ENCODE data around the gene NACA2. TPM values are rescaled to one million over a fixed set of nuclear protein-coding genes. Genes with fewer than 3 reads are reported as not detected.

NACA2 gene
- total and polyA plus RNA-seq, 2 of the 4 experiments (the other 2 are of a cell fraction) = not detected

DNA sequence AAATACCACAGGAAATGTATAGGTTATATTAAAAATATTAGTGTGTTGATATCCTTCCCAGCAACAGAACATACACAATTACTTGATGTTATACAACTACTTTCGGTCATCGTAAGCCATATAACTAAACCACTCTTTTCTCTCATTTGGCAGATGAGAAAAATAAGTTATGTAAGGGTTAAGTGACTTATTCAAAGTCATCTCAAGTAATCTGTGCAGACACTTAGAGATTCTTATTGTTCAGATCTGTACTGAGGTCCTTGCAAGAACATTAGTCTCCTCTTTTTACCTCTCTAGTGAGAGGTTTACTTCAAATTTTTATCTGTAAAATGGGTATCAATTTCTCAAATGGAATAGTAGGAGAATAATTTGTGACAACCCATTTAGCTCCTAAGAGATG is 15.0 kb downstream of the NACA2 start:
- ATAC-seq (ENCODE audit: low read depth) = no peak
- no peak overlapping the region for H3K27ac ChIP-seq (ENCODE audit: insufficient read depth, low read length)
- no peak overlapping the region for H4K8ac ChIP-seq (ENCODE audit: low read depth in 2 of 2, low read length in 2 of 2)
- H3K23ac ChIP-seq (ENCODE audit: low read depth, low read length) = no peak overlapping the region
- H3K18ac ChIP-seq (ENCODE audit: low read depth, low read length) = no peak overlapping the region
- H2BK20ac ChIP-seq (ENCODE audit: low read depth, low read length) = no peak overlapping the region
- no peak overlapping the region for H3K4me3 ChIP-seq (ENCODE audit: insufficient read depth, low read depth, low read length)
- in situ Hi-C loops (cut with MboI; ENCODE audit: low sequenced_read_pairs) = no loop called here
- peaks cover under 1% of the 10 kb centered on the region; the same call in 1 of the 2 replicates for H3K9me1 ChIP-seq (ENCODE audit: insufficient read depth, low read length)
- no CpG with 5 or more reads among the region's 2 CpGs for WGBS, 2 experiments (ENCODE audit: extremely low coverage in 2 of 2, insufficient read length in 1 of 2)
- no peak overlapping the region for H4K5ac ChIP-seq (ENCODE audit: low read depth, low read length)
- H3K56ac ChIP-seq (ENCODE audit: extremely low read depth, insufficient read depth, low read length) = no peak overlapping the region
- no peak overlapping the region for H3K9ac ChIP-seq (ENCODE audit: low read depth, low read length)
- ChIA-PET POLR2A (ENCODE audit: unreplicated experiment) (interaction anchor here (0.6 kb wide), 1 partner anchor 162 kb away, joined by 3 read pairs; no protein-coding TSS in a partner anchor), CTCF (no interaction called here)
- H3K14ac ChIP-seq (replicated peaks; ENCODE audit: low read depth, low read length) = no peak overlapping the region
- H2BK5ac ChIP-seq (ENCODE audit: low read depth, low read length, poor library complexity, severe bottlenecking) = no peak overlapping the region
- no peak for TF ChIP-seq MXI1 (IDR thresholded peaks at IDR 0.05; ENCODE audit: borderline replicate concordance, low read depth, low read length)
- TF ChIP-seq, protein P1, sequence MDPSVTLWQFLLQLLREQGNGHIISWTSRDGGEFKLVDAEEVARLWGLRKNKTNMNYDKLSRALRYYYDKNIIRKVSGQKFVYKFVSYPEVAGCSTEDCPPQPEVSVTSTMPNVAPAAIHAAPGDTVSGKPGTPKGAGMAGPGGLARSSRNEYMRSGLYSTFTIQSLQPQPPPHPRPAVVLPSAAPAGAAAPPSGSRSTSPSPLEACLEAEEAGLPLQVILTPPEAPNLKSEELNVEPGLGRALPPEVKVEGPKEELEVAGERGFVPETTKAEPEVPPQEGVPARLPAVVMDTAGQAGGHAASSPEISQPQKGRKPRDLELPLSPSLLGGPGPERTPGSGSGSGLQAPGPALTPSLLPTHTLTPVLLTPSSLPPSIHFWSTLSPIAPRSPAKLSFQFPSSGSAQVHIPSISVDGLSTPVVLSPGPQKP (IDR thresholded peaks at IDR 0.05; ENCODE audit: borderline replicate concordance, low read depth, low read length) = no peak
- no peak for TF ChIP-seq RCOR1 (IDR thresholded peaks at IDR 0.05; ENCODE audit: insufficient replicate concordance, low read length)
- TF ChIP-seq POLR2A (IDR thresholded peaks at IDR 0.05; ENCODE audit: low read depth, low read length) = no peak
- TF ChIP-seq, protein P2, sequence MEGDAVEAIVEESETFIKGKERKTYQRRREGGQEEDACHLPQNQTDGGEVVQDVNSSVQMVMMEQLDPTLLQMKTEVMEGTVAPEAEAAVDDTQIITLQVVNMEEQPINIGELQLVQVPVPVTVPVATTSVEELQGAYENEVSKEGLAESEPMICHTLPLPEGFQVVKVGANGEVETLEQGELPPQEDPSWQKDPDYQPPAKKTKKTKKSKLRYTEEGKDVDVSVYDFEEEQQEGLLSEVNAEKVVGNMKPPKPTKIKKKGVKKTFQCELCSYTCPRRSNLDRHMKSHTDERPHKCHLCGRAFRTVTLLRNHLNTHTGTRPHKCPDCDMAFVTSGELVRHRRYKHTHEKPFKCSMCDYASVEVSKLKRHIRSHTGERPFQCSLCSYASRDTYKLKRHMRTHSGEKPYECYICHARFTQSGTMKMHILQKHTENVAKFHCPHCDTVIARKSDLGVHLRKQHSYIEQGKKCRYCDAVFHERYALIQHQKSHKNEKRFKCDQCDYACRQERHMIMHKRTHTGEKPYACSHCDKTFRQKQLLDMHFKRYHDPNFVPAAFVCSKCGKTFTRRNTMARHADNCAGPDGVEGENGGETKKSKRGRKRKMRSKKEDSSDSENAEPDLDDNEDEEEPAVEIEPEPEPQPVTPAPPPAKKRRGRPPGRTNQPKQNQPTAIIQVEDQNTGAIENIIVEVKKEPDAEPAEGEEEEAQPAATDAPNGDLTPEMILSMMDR (conservative IDR thresholded peaks at IDR 0.05; ENCODE audit: low read depth, low read length) = no peak
- no peak for TF ChIP-seq CEBPB (IDR thresholded peaks at IDR 0.05; ENCODE audit: low read depth, low read length)
- TF ChIP-seq NFE2L2 (IDR thresholded peaks at IDR 0.05; ENCODE audit: low read depth, low read length) = no peak
- no peak for TF ChIP-seq RAD21 (IDR thresholded peaks at IDR 0.05; ENCODE audit: low read length)
- TF ChIP-seq BHLHE40 (IDR thresholded peaks at IDR 0.05; ENCODE audit: low read depth, low read length) = no peak
- TF ChIP-seq, protein P3, sequence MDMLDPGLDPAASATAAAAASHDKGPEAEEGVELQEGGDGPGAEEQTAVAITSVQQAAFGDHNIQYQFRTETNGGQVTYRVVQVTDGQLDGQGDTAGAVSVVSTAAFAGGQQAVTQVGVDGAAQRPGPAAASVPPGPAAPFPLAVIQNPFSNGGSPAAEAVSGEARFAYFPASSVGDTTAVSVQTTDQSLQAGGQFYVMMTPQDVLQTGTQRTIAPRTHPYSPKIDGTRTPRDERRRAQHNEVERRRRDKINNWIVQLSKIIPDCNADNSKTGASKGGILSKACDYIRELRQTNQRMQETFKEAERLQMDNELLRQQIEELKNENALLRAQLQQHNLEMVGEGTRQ (IDR thresholded peaks at IDR 0.05; ENCODE audit: low read depth, low read length) = no peak
- TF ChIP-seq MAFK (IDR thresholded peaks at IDR 0.05; ENCODE audit: low read depth, low read length) = no peak
- TF ChIP-seq MAZ (IDR thresholded peaks at IDR 0.05; ENCODE audit: borderline replicate concordance, low read depth, low read length) = no peak
- no peak for TF ChIP-seq SMC3 (IDR thresholded peaks at IDR 0.05; ENCODE audit: low read depth, low read length)
- no peak for TF ChIP-seq FOS (IDR thresholded peaks at IDR 0.05; ENCODE audit: low read depth, low read length)
- no peak for TF ChIP-seq RFX5 (IDR thresholded peaks at IDR 0.05; ENCODE audit: low read depth, low read length)
- no peak for TF ChIP-seq CHD1 (IDR thresholded peaks at IDR 0.05; ENCODE audit: low read depth, low read length)
- no peak overlapping the region for H2BK120ac ChIP-seq (ENCODE audit: low read depth, low read length)
- no peak for DNase-seq
- BruUV-seq (replicated peaks) = no TSS peak
- no peak overlapping the region for H3K4me2 ChIP-seq (ENCODE audit: low read depth, low read length)
- H3K9me3 ChIP-seq (ENCODE audit: control insufficient read depth, insufficient read depth, low read length) = no peaks in the 10 kb centered on the region
- dilution Hi-C loops (cut with HindIII; ENCODE audit: low sequenced_read_pairs, unreplicated experiment) = no loop called here
- no peak overlapping the region for H3K4ac ChIP-seq (ENCODE audit: low read depth, low read length)
- H2AK5ac ChIP-seq (ENCODE audit: low read depth, low read length) = no peak overlapping the region
- H3K4me1 ChIP-seq (ENCODE audit: control insufficient read depth, insufficient read depth, low read length) = peaks cover 5% of the 10 kb centered on the region; the same call in 1 of the 2 replicates
- no peak overlapping the region for H2AK9ac ChIP-seq (replicated peaks; ENCODE audit: low read depth, low read length, poor library complexity)
- H2AFZ ChIP-seq (replicated peaks; ENCODE audit: low read length, poor library complexity) = no peak overlapping the region
- intact Hi-C loops (cut with micrococcal nuclease) = no loop called here
- no peak overlapping the region for H4K91ac ChIP-seq (ENCODE audit: insufficient read depth, low read depth, low read length)
- H3K36me3 ChIP-seq (ENCODE audit: control insufficient read depth, insufficient read depth, low read length) = no peaks in the 10 kb centered on the region
- no peaks in the 10 kb centered on the region for H4K20me1 ChIP-seq (ENCODE audit: insufficient read depth, low read length)
- no peaks in the 10 kb centered on the region; the same call in 1 of the 2 replicates for H3K27me3 ChIP-seq (ENCODE audit: control insufficient read depth, insufficient read depth, low read length)
- H2BK15ac ChIP-seq (ENCODE audit: low read depth, low read length) = no peak overlapping the region
- no peaks in the 10 kb centered on the region for H3K79me1 ChIP-seq (ENCODE audit: low read depth in 1 of 2, low read length in 2 of 2)

All from IMR-90 (cell line).